H1 (cell line): ENCODE measurements around the gene RAD51B. TPM values are rescaled to one million over a fixed set of nuclear protein-coding genes. Genes with fewer than 3 reads are reported as not detected.
A peak's percentile ranks its signal among the peaks of the same experiment; 100 is the strongest.

ENCODE experiments used
- CTCF ChIA-PET: fragments of 300-600 bp; sonication (Branson Sonifier 250); formaldehyde crosslinking; loops from one replicate; lab custom pipeline; 2021; ENCODE audit not compliant: partially characterized antibody; lab: Charles Lee
- POLR2A ChIA-PET: fragments of 300-600 bp; sonication (Branson Sonifier 250); formaldehyde crosslinking; loops from one replicate; lab custom pipeline; 2021; ENCODE audit warnings: inconsistent platforms; ENCODE audit not compliant: partially characterized antibody; lab: Charles Lee
- DNase-seq, 2 experiments: peaks; one replicate each; pipeline versions ENCODE4 v3.0.0 to v3.0.0-alpha.2; 2010 to 2022; ENCODE audit warnings: low spot score in 2 of 2, low read depth in 1 of 2, mixed read lengths in 1 of 2
- FAIRE-seq: peaks from 2 replicates; lab custom pipeline; 2011; peaks lifted over from hg19 to GRCh38; lab: Jason Lieb, UNC
- H2AFZ ChIP-seq: 2 replicates; pipeline ENCODE4 v1.8.1; 2012; ENCODE audit warnings: low read length, inconsistent platforms
- H2AK5ac ChIP-seq: 2 replicates; pipeline ENCODE4 v1.6.1; 2013; ENCODE audit warnings: low read depth, low read length
- H2BK120ac ChIP-seq: replicated peaks from 2 replicates; pipeline ENCODE3; 2013; ENCODE audit warnings: low read depth, low read length, inconsistent platforms
- H2BK12ac ChIP-seq: 2 replicates; pipeline ENCODE4 v1.6.1; 2013; ENCODE audit warnings: low read depth, low read length
- H2BK15ac ChIP-seq: 2 replicates; pipeline ENCODE4 v1.6.1; 2013; ENCODE audit warnings: low read length
- H2BK20ac ChIP-seq: 2 replicates; pipeline ENCODE4 v1.6.1; 2013; ENCODE audit warnings: low read length
- H2BK5ac ChIP-seq: 2 replicates; pipeline ENCODE4 v1.6.1; 2013; ENCODE audit warnings: low read depth, low read length
- H3K14ac ChIP-seq: 2 replicates; pipeline ENCODE4 v1.6.1; 2013; ENCODE audit warnings: inconsistent platforms; ENCODE audit not compliant: insufficient read length
- H3K18ac ChIP-seq: 2 replicates; pipeline ENCODE4 v1.6.1; 2013; ENCODE audit warnings: low read length; ENCODE audit errors: extremely low read depth
- H3K23ac ChIP-seq: 2 replicates; pipeline ENCODE4 v1.6.1; 2013; ENCODE audit warnings: inconsistent platforms; ENCODE audit not compliant: insufficient read length
- H3K23me2 ChIP-seq: 2 replicates; pipeline ENCODE4 v1.6.1; 2013; ENCODE audit warnings: low read depth, low read length
- H3K27ac ChIP-seq: 2 replicates; pipeline ENCODE4 v1.6.1; 2011; ENCODE audit warnings: low read depth, low read length, inconsistent platforms
- H3K27me3 ChIP-seq, 4 experiments: replicated peaks in 1 of 4; 1 replicate in 1 of 4; 2 replicates in 3 of 4; pipeline versions ENCODE4 v1.6.1 to v1.8.1; 2011 to 2013; ENCODE audit warnings: low read length in 3 of 4, mild to moderate bottlenecking in 3 of 4, inconsistent platforms in 2 of 4, mixed read lengths in 2 of 4, moderate library complexity in 1 of 4; ENCODE audit not compliant: control insufficient read depth in 3 of 4, insufficient read depth in 3 of 4; ENCODE audit errors: extremely low read depth in 1 of 4
- H3K36me3 ChIP-seq, 4 experiments: 2 replicates each; pipeline versions ENCODE4 v1.6.1 to v1.8.1; 2011 to 2013; ENCODE audit warnings: mild to moderate bottlenecking in 4 of 4, low read length in 3 of 4, moderate library complexity in 2 of 4, control low read depth in 1 of 4, inconsistent platforms in 1 of 4; ENCODE audit not compliant: insufficient read depth in 4 of 4, control insufficient read depth in 2 of 4
- H3K4ac ChIP-seq: replicated peaks from 2 replicates; pipeline ENCODE3; 2013; ENCODE audit warnings: low read length, low read depth, mixed read lengths, inconsistent platforms; ENCODE audit not compliant: insufficient read length
- H3K4me1 ChIP-seq, 4 experiments: replicated peaks in 1 of 4; 1 replicate in 1 of 4; 2 replicates in 3 of 4; pipeline versions ENCODE4 v1.6.1 to v1.8.1; 2011 to 2013; ENCODE audit warnings: low read length in 3 of 4, inconsistent platforms in 2 of 4, mixed read lengths in 1 of 4; ENCODE audit not compliant: insufficient read depth in 4 of 4, control insufficient read depth in 3 of 4
- H3K4me2 ChIP-seq, 2 experiments: 2 replicates each; pipeline versions ENCODE4 v1.6.1 to v1.8.1; 2011 to 2013; ENCODE audit warnings: low read depth in 2 of 2, low read length in 2 of 2, control low read depth in 1 of 2, inconsistent platforms in 1 of 2, mild to moderate bottlenecking in 1 of 2; ENCODE audit not compliant: insufficient read depth in 1 of 2
- H3K4me3 ChIP-seq, 4 experiments: fragments of 200-600, 300-600 bp in 1 of 4; sonication (generic), shearing (Covaris generic), sonication (Bioruptor Twin) in 1 of 4; 2 replicates each; pipeline versions ENCODE4 v1.5.1 to v1.8.1; 2011 to 2016; ENCODE audit warnings: low read length in 4 of 4, low read depth in 3 of 4, control low read depth in 2 of 4, inconsistent platforms in 2 of 4, mild to moderate bottlenecking in 2 of 4, mixed read lengths in 1 of 4, moderate library complexity in 1 of 4; ENCODE audit not compliant: insufficient read depth in 2 of 4; ENCODE audit errors: extremely low read depth in 1 of 4
- H3K56ac ChIP-seq: replicated peaks from 2 replicates; pipeline ENCODE3; 2013; ENCODE audit warnings: low read depth, mild to moderate bottlenecking, mixed read lengths, low read length, inconsistent platforms; ENCODE audit not compliant: insufficient read length
- H3K79me1 ChIP-seq: 2 replicates; pipeline ENCODE4 v1.6.1; 2013; ENCODE audit warnings: low read depth, low read length, control low read depth
- H3K79me2 ChIP-seq, 2 experiments: 2 replicates each; pipeline versions ENCODE4 v1.6.1 to v1.8.1; 2012 to 2013; ENCODE audit warnings: low read length in 2 of 2, mild to moderate bottlenecking in 2 of 2, inconsistent platforms in 1 of 2; ENCODE audit not compliant: insufficient read depth in 2 of 2, control insufficient read depth in 1 of 2
- H3K9ac ChIP-seq, 4 experiments: replicated peaks in 1 of 4; 1 replicate in 1 of 4; 2 replicates in 3 of 4; pipeline versions ENCODE4 v1.6.1 to v1.8.1; 2011 to 2013; ENCODE audit warnings: low read depth in 3 of 4, low read length in 3 of 4, control low read depth in 2 of 4, mild to moderate bottlenecking in 2 of 4, moderate library complexity in 2 of 4, inconsistent platforms in 1 of 4; ENCODE audit errors: extremely low read depth in 1 of 4
- H3K9me3 ChIP-seq, 2 experiments: 2 replicates each; pipeline versions ENCODE4 v1.6.1 to v1.8.1; 2012 to 2013; ENCODE audit warnings: mild to moderate bottlenecking in 2 of 2, moderate library complexity in 2 of 2, control low read depth in 1 of 2, inconsistent platforms in 1 of 2, low read depth in 1 of 2, low read length in 1 of 2, mixed read lengths in 1 of 2; ENCODE audit not compliant: insufficient read depth in 2 of 2
- H4K20me1 ChIP-seq, 2 experiments: replicated peaks in 1 of 2; 2 replicates each; pipeline versions ENCODE3 to v1.8.1; 2011 to 2013; ENCODE audit warnings: inconsistent platforms in 2 of 2, low read length in 2 of 2, mild to moderate bottlenecking in 1 of 2; ENCODE audit not compliant: insufficient read depth in 2 of 2, control insufficient read depth in 1 of 2
- H4K5ac ChIP-seq: 2 replicates; pipeline ENCODE4 v1.6.1; 2013; ENCODE audit warnings: low read length, low read depth, mixed read lengths, inconsistent platforms; ENCODE audit not compliant: insufficient read length
- H4K8ac ChIP-seq: 2 replicates; pipeline ENCODE4 v1.8.0; 2013; ENCODE audit warnings: mild to moderate bottlenecking, moderate library complexity, low read length, inconsistent platforms; ENCODE audit not compliant: insufficient read depth; ENCODE audit errors: extremely low read depth
- H4K91ac ChIP-seq: replicated peaks from 2 replicates; pipeline ENCODE3; 2013; ENCODE audit warnings: low read length, mixed read lengths, inconsistent platforms; ENCODE audit not compliant: insufficient read length
- ATF2 ChIP-seq: IDR thresholded peaks from 2 replicates; pipeline ENCODE4 v1.6.1; 2012; ENCODE audit warnings: low read length, inconsistent platforms
- KDM1A ChIP-seq: fragments of 200-600, 300-600 bp; sonication (generic); IDR thresholded peaks from 2 replicates; pipeline ENCODE4 v1.7.1; 2016; ENCODE audit warnings: mild to moderate bottlenecking, low read length, borderline replicate concordance
- POU5F1 ChIP-seq: IDR thresholded peaks from 2 replicates; pipeline ENCODE4 v1.6.1; 2011; ENCODE audit warnings: low read depth, mild to moderate bottlenecking, low read length, moderate library complexity
- SIN3A ChIP-seq, 2 experiments: IDR thresholded peaks in 1 of 2; conservative IDR thresholded peaks in 1 of 2; 2 replicates each; pipeline ENCODE4 v1.6.1; 2011 to 2012; ENCODE audit warnings: low read length in 2 of 2, improper control_type of control experiment in 1 of 2, low read depth in 1 of 2, mild to moderate bottlenecking in 1 of 2
- SIRT6 ChIP-seq: IDR thresholded peaks from one replicate; pipeline ENCODE4 v1.7.1; 2012; ENCODE audit warnings: low read length, inconsistent platforms
- SP4 ChIP-seq: IDR thresholded peaks from 2 replicates; pipeline ENCODE4 v1.6.1; 2012; ENCODE audit warnings: low read length, inconsistent platforms
- TCF12 ChIP-seq: IDR thresholded peaks from 2 replicates; pipeline ENCODE4 v1.6.1; 2011; ENCODE audit warnings: low read depth, mild to moderate bottlenecking, low read length
- WGBS, 2 experiments: shearing (Covaris generic) in 1 of 2; methylation state at CpG; one replicate each; pipeline versions ENCODE4 v1.1.6 to v1.1.7; 2013 to 2015; ENCODE audit warnings: low lambda C conversion rate in 2 of 2, mixed read lengths in 2 of 2, inconsistent platforms in 1 of 2, low coverage in 1 of 2, missing lambda C conversion rate in 1 of 2; ENCODE audit not compliant: insufficient replicate concordance in 2 of 2, insufficient coverage in 1 of 2, insufficient read length in 1 of 2; ENCODE audit errors: extremely low coverage in 1 of 2, missing lambda C conversion rate in 1 of 2; 5-methylcytosine and 5-hydroxymethylcytosine counted together
- polyA plus RNA-seq, 7 experiments: library from polyadenylated mRNA; depleted of rRNA in 3 of 7; stranded (reverse) in 5 of 7; unstranded in 2 of 7; fragments of >200 nt in 5 of 7; fragments of 200-250 nt in 2 of 7; gene quantifications; 1 replicate in 5 of 7; 2 replicates in 1 of 7; 4 replicates in 1 of 7; pipeline versions ENCODE4 v1.2.1 to v1.2.3, GENCODE V29; 2011 to 2013; ENCODE audit warnings: missing spikeins in 2 of 7, mixed read lengths in 2 of 7
- total RNA-seq: library from RNA; stranded (reverse); fragmentation: NEBNext Ultra II Directional; extraction: Animal tissue kit (Norgen Biotek cat#: 25700); gene quantifications from 2 replicates; pipeline ENCODE4 v1.2.1, GENCODE V29; 2021
- TF ChIP-seq, protein P1 (sequence below): IDR thresholded peaks from 2 replicates; pipeline ENCODE4 v1.6.1; 2012; ENCODE audit warnings: inconsistent platforms

The RAD51B gene
- total and polyA plus RNA-seq, 2 of the 8 experiments (the other 6 are each of a cell fraction or from before 2014, with no cell fraction given) = 3.9 to 14.9 TPM

DNA sequence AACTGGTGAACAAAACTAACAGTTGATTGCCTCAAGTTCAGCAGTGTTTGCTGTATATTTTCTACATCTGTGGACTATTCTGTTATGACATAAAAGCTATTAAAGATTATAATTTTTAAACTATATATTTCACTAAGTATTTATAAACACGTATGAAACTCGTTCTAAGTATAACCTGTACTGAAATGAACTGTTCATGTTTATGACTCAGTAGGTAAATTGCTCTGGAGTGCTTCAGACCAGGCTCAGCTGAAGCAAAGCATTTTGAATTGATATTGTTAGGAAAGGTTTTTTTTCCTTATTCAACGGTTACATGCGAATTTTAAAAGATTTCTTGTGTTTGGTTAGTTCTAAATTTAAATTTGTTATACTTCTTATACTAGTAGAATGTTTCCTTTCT, 151.3 kb downstream of the RAD51B start:
- peak overlapping the region; percentile 51 for H4K5ac ChIP-seq
- H4K91ac ChIP-seq = no peak overlapping the region
- H2BK12ac ChIP-seq = no peak overlapping the region
- H3K23ac ChIP-seq = no peak overlapping the region
- no peak overlapping the region for H4K8ac ChIP-seq
- no peak overlapping the region for H2BK15ac ChIP-seq
- WGBS, 2 experiments = 74% methylated on average over 4 of the region's 4 CpGs; no CpG with 5 or more reads in 1 of the 2 experiments
- H3K56ac ChIP-seq = no peak overlapping the region
- H3K36me3 ChIP-seq = peaks cover 0 to 13% (median 2%) of the 10 kb centered on the region in 4 experiments; a peak in 1 of 8 replicates
- peak overlapping the region in 1 of 4 experiments; percentile 8; a peak in 1 of 8 replicates for H3K4me3 ChIP-seq
- H3K18ac ChIP-seq = no peak overlapping the region
- TF ChIP-seq POU5F1 (no peak), KDM1A (no peak), ATF2 (no peak), SIN3A (conservative IDR thresholded peaks at IDR 0.05 in 1 of 2, IDR thresholded peaks at IDR 0.05 in 1 of 2; ENCODE audit: low read depth in 1 of 2, low read length in 2 of 2) (no peak), SIRT6 (no peak), TCF12 (no peak), SP4 (no peak)
- TF ChIP-seq, protein P1, sequence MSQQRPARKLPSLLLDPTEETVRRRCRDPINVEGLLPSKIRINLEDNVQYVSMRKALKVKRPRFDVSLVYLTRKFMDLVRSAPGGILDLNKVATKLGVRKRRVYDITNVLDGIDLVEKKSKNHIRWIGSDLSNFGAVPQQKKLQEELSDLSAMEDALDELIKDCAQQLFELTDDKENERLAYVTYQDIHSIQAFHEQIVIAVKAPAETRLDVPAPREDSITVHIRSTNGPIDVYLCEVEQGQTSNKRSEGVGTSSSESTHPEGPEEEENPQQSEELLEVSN = no peak
- peaks cover 11 to 22% of the 10 kb centered on the region in 2 experiments; a peak in 2 of 4 replicates for H3K9me3 ChIP-seq
- no peaks in the 10 kb centered on the region for H3K27me3 ChIP-seq
- H3K27ac ChIP-seq = no peak overlapping the region
- no peaks in the 10 kb centered on the region for H3K79me1 ChIP-seq
- no peak for FAIRE-seq
- H3K4me2 ChIP-seq = no peak overlapping the region; a peak in 1 of 4 replicates
- no peak overlapping the region for H2BK120ac ChIP-seq
- H2AK5ac ChIP-seq = no peak overlapping the region
- H2AFZ ChIP-seq = no peak overlapping the region
- H2BK5ac ChIP-seq = no peak overlapping the region
- no peak overlapping the region for H3K4ac ChIP-seq
- no peak overlapping the region for H3K9ac ChIP-seq
- ChIA-PET POLR2A (no interaction called here), CTCF (no interaction called here)
- H3K4me1 ChIP-seq = peaks cover 0 to 10% (median 2%) of the 10 kb centered on the region in 4 experiments; a peak in 2 of 7 replicates
- no peak overlapping the region for H2BK20ac ChIP-seq
- no peaks in the 10 kb centered on the region for H4K20me1 ChIP-seq
- H3K14ac ChIP-seq = no peak overlapping the region
- H3K79me2 ChIP-seq = no peaks in the 10 kb centered on the region
- no peaks in the 10 kb centered on the region for H3K23me2 ChIP-seq
- no peak for DNase-seq
